AG04449 (cell line): Measurements from ENCODE around the gene TMCC1.

ENCODE experiments used
- CTCF ChIA-PET: fragments of 350-600 bp; formaldehyde crosslinking; extraction: SDS; loops from one replicate; lab custom pipeline; 2021; ENCODE audit warnings: antibody characterized with exemption; lab: Yijun Ruan, JAX
- POLR2A ChIA-PET: fragments of 400-600, 350-600 bp; formaldehyde crosslinking; extraction: SDS; loops from one replicate; lab custom pipeline; 2020; ENCODE audit warnings: antibody characterized with exemption, inconsistent platforms; lab: Yijun Ruan, JAX
- DNase-seq: peaks from one replicate; pipeline ENCODE4 v3.0.0-alpha.2; 2010; ENCODE audit warnings: low read depth, low spot score
- H3K4me3 ChIP-seq: 2 replicates; pipeline ENCODE4 v1.5.1; 2011; ENCODE audit warnings: low read depth, mild to moderate bottlenecking, control low read depth, low read length
- CTCF ChIP-seq: IDR thresholded peaks from one replicate; pipeline ENCODE4 v1.5.1; 2011; ENCODE audit warnings: mild to moderate bottlenecking, moderate library complexity, low read length, control low read depth, inconsistent platforms; ENCODE audit not compliant: insufficient read depth; ENCODE audit errors: missing control alignments

The TMCC1 gene

GRCh38 chr3:129598000-129598381, 295.5 kb downstream of the TMCC1 start:
- no peak overlapping the region for H3K4me3 ChIP-seq
- DNase-seq = no peak
- POLR2A ChIA-PET = interaction anchor here (0.9 kb wide), 1 partner anchor 40 kb away, joined by 4 read pairs; no protein-coding TSS in a partner anchor
- TF ChIP-seq CTCF = no peak
- CTCF ChIA-PET = interaction anchor here (0.9 to 4.3 kb wide), 3 partner anchors 8 to 108 kb away, joined by 3 to 19 read pairs (median 4); partner anchors contain the start of gene PLXND1
